ENCODE measurements around the gene MRNIP.

DNA sequence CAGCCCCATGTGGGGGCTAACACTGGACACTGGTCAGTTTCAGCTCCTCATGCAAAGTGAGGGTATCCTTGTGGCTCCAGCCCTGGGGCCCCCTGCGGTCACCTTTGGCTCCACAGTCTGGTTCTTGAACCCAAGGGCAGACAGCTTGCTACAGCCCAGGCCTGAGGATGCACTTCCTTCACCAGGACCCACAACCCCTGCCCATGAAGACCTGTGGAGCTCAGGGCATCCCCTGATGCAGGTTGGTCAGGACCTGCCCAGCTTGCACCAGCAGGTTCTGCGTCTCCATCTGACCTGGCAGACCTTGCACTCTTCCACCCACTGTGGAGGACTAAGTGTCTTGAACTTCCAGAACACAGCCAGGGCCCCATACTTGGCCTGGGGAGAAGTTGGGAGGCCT is 3.7 kb upstream of the MRNIP start:
- TF ChIP-seq POLR2AphosphoS5 (IDR thresholded peaks at IDR 0.05): no peak
- TF ChIP-seq, protein P1, sequence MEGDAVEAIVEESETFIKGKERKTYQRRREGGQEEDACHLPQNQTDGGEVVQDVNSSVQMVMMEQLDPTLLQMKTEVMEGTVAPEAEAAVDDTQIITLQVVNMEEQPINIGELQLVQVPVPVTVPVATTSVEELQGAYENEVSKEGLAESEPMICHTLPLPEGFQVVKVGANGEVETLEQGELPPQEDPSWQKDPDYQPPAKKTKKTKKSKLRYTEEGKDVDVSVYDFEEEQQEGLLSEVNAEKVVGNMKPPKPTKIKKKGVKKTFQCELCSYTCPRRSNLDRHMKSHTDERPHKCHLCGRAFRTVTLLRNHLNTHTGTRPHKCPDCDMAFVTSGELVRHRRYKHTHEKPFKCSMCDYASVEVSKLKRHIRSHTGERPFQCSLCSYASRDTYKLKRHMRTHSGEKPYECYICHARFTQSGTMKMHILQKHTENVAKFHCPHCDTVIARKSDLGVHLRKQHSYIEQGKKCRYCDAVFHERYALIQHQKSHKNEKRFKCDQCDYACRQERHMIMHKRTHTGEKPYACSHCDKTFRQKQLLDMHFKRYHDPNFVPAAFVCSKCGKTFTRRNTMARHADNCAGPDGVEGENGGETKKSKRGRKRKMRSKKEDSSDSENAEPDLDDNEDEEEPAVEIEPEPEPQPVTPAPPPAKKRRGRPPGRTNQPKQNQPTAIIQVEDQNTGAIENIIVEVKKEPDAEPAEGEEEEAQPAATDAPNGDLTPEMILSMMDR (IDR thresholded peaks at IDR 0.05): no peak

All from gastroesophageal sphincter (tissue), 3 donors.